ENCODE results near the gene VOPP1. TPM values are rescaled to one million over a fixed set of nuclear protein-coding genes. Genes with fewer than 3 reads are reported as not detected.

Gene VOPP1
- total and polyA plus RNA-seq, 4 experiments from 2014 or later = 43.0 to 98.7 (median 90.7) TPM

DNA sequence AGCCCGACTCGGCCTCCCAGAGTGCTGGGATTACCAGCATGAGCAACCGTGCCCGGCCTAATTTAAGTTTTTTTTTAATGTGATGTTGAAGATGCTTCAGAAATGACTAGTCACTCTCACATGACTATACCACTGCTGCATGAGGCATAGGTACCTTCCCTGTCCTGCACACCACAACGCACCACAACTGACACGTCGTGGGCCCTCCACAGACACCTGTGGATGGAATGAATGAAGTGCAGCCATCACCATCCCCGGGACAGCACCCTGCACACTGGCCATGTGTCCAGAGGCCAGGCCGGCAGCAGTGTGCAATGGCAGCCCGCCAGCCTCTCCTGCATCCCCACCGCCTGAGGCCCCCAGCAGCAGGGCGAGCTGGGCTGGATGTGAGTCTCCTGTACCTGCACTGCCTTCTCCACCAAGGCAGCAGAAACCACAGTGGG is 55.1 kb downstream of the VOPP1 start:
- Mint-ChIP-seq H3K27me3 (no peaks in the 10 kb centered on the region), H3K4me3 (peak overlapping the region in 3 of 8 donors; percentile 23 to 69 (median 37)), H3K36me3 (peaks cover 51 to 75% of the 10 kb centered on the region in 2 donors), H3K4me1 (peaks cover 45 to 89% (median 60%) of the 10 kb centered on the region in 4 donors), H3K9me3 (no peaks in the 10 kb centered on the region), H3K27ac (peak overlapping the region in 3 of 7 donors; percentile 31 to 62 (median 61))
- Histone ChIP-seq H3K9me3 (ENCODE audit: control insufficient read depth in 1 of 2, low read length in 2 of 2) (no peaks in the 10 kb centered on the region), H3K4me1 (ENCODE audit: insufficient read depth, low read length) (peaks cover 65% of the 10 kb centered on the region), H3K4me3 (ENCODE audit: low read length in 2 of 2) (no peak overlapping the region), H3K27me3 (ENCODE audit: insufficient read depth, low read length) (no peaks in the 10 kb centered on the region), H3K36me3 (ENCODE audit: insufficient read depth, low read length) (peaks cover 39% of the 10 kb centered on the region), H3K27ac (ENCODE audit: low read depth, low read length) (no peak overlapping the region)
- DNase-seq = no peak
- intact Hi-C loops (cut with micrococcal nuclease) = loop anchor here (5.0 kb wide), 1 partner anchor 40 kb away; no protein-coding TSS in a partner anchor
- ChIA-PET CTCF (ENCODE audit: partially characterized antibody) (interaction anchor here (1.0 to 1.9 kb wide), 5 partner anchors 15 to 77 kb away, joined by 3 to 9 read pairs (median 3); no protein-coding TSS in a partner anchor), POLR2A (ENCODE audit: partially characterized antibody) (interaction anchor here (1.6 kb wide), 1 partner anchor 16 kb away, joined by 5 read pairs; no protein-coding TSS in a partner anchor)

DNA sequence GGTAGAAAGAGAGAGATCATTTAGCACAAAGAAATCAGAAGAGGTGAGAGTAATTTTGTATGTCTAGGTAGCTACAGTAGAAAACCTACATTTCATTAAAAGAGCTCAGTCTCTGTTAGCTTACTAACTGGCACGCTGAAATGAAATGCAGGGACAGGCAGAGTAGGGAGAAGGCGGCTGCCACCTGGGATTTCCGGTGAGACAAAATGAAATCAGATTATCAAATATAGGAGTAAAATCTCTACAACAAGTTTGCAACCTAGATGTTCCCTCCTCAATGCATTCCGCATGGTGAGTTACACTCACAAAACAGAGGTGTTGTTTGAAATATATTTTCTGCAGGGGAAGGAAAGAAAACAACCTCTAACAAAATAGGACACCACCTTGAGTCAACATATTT is 55.9 kb downstream of the VOPP1 start:
- no peaks in the 10 kb centered on the region for H3K27me3 ChIP-seq (ENCODE audit: insufficient read depth, low read length)
- Mint-ChIP-seq H3K27ac (peak overlapping the region in 6 of 7 donors; percentile 57 to 84 (median 72)), H3K4me3 (peak overlapping the region in 6 of 8 donors; percentile 0 to 66 (median 38)), H3K27me3 (no peaks in the 10 kb centered on the region), H3K9me3 (no peaks in the 10 kb centered on the region), H3K4me1 (peaks cover 47 to 88% (median 60%) of the 10 kb centered on the region in 4 donors), H3K36me3 (peaks cover 51 to 79% of the 10 kb centered on the region in 2 donors)
- peaks cover 62% of the 10 kb centered on the region for H3K4me1 ChIP-seq (ENCODE audit: insufficient read depth, low read length)
- H3K36me3 ChIP-seq (ENCODE audit: insufficient read depth, low read length) = peaks cover 39% of the 10 kb centered on the region
- no peak for DNase-seq
- no peaks in the 10 kb centered on the region for H3K9me3 ChIP-seq (ENCODE audit: control insufficient read depth in 1 of 2, low read length in 2 of 2)
- no peak overlapping the region for H3K27ac ChIP-seq (ENCODE audit: low read depth, low read length)
- CTCF ChIA-PET (ENCODE audit: partially characterized antibody) = interaction anchor here (0.6 to 1.9 kb wide), 11 partner anchors 8 to 311 kb away, joined by 3 to 9 read pairs (median 3); no protein-coding TSS in a partner anchor
- POLR2A ChIA-PET (ENCODE audit: partially characterized antibody) = interaction anchor here (1.3 to 1.6 kb wide), 3 partner anchors 17 to 47 kb away, joined by 3 to 6 read pairs (median 5); no protein-coding TSS in a partner anchor
- intact Hi-C loops (cut with micrococcal nuclease) = loop anchor here (5.0 kb wide), 1 partner anchor 39 kb away; no protein-coding TSS in a partner anchor
- no peak overlapping the region for H3K4me3 ChIP-seq (ENCODE audit: low read length in 2 of 2)

DNA sequence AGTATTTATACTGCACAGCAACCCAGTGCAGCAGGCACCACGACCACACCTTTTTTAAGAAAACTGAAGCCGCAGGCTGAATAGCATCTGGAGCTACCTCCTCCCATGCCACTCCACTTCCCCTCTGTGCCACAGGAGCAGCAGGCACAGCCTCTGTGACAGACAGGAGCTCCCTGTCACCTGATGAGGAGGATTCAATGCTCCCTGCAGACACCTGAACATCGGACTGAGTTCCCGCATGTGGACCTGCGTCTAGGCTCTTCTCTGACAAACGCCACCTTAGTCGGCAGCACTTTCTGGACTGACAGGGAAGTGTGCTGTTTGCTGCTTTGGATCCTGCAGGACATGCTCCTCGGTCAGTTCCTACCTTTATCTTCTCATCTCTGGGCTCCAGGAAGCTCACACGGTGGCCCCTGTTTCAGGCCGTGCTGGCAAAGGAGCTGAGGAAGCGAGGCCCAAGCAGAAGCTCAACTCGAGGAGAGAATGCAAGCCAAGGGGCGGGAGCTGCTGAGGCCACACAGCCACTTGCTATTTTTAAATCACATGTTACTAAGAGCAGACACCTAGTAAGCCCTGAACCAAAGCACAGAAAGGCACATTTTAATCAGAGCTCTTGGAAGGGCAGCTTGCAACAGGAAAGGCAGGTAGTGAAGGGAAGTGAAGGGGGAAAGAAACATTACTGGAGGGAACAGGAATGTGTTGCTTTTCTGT is 56.6 kb downstream of the VOPP1 start:
- Mint-ChIP-seq H3K4me3 (peak overlapping the region in 6 of 8 donors; percentile 3 to 66 (median 36)), H3K36me3 (peaks cover 53 to 76% of the 10 kb centered on the region in 2 donors), H3K27me3 (no peaks in the 10 kb centered on the region), H3K27ac (peak overlapping the region in 5 of 7 donors; percentile 53 to 84 (median 72)), H3K9me3 (no peaks in the 10 kb centered on the region), H3K4me1 (peaks cover 46 to 88% (median 62%) of the 10 kb centered on the region in 4 donors)
- Histone ChIP-seq H3K4me3 (ENCODE audit: low read length in 2 of 2) (no peak overlapping the region), H3K36me3 (ENCODE audit: insufficient read depth, low read length) (peaks cover 37% of the 10 kb centered on the region), H3K27me3 (ENCODE audit: insufficient read depth, low read length) (no peaks in the 10 kb centered on the region), H3K9me3 (ENCODE audit: control insufficient read depth in 1 of 2, low read length in 2 of 2) (no peaks in the 10 kb centered on the region), H3K27ac (ENCODE audit: low read depth, low read length) (no peak overlapping the region), H3K4me1 (ENCODE audit: insufficient read depth, low read length) (peaks cover 63% of the 10 kb centered on the region)
- ChIA-PET CTCF (ENCODE audit: partially characterized antibody) (interaction anchor here (0.6 to 1.9 kb wide), 12 partner anchors 9 to 312 kb away, joined by 3 to 9 read pairs (median 3); no protein-coding TSS in a partner anchor), POLR2A (ENCODE audit: partially characterized antibody) (interaction anchor here (1.0 to 1.3 kb wide), 3 partner anchors 16 to 46 kb away, joined by 3 to 6 read pairs (median 3); no protein-coding TSS in a partner anchor)
- DNase-seq = no peak
- intact Hi-C loops (cut with micrococcal nuclease) = loop anchor here (5.0 kb wide), 1 partner anchor 38 kb away; no protein-coding TSS in a partner anchor

DNA sequence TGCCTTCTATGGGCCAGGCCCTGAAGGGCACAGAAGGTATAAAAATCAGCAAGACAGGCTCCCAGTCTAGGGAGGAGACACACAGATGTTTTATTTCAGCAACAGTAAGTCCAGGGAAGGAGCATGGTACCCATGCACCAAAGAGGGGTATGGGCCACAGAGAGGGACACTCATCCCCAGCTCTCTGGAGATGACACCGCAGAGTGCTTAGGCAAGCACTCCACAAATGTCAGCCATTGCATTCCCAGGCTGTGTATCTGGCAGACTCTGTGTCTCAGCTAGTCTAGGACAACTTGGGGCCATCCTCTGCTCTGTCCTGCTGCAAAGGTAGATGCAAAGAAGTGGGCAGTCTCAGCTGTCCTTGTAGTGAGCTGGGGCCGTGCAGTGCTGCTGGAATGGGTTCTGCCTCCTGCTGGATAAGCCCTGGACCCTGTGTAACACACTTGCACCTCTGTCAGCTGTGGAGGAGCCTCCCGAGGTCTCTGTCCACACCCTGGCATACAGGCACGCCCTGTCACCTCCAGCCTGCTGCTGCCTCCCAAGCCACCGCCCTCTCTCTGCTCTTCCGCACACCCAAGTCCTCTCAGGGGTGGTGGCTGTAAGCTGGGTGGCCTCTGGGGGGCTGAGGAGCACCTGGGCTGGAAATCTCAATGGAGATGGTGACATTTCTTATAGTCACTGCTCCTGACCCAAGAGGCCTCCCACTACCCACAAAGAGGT is 57.6 kb downstream of the VOPP1 start:
- Mint-ChIP-seq H3K27ac (peak overlapping the region in 3 of 7 donors; percentile 17 to 44 (median 37)), H3K4me3 (peak overlapping the region in 1 of 8 donors; percentile 30), H3K27me3 (no peaks in the 10 kb centered on the region), H3K9me3 (no peaks in the 10 kb centered on the region), H3K36me3 (peaks cover 47 to 70% of the 10 kb centered on the region in 2 donors), H3K4me1 (peaks cover 46 to 88% (median 62%) of the 10 kb centered on the region in 4 donors)
- H3K9me3 ChIP-seq (ENCODE audit: control insufficient read depth in 1 of 2, low read length in 2 of 2) = no peaks in the 10 kb centered on the region
- peaks cover 31% of the 10 kb centered on the region for H3K36me3 ChIP-seq (ENCODE audit: insufficient read depth, low read length)
- CTCF ChIA-PET (ENCODE audit: partially characterized antibody) = interaction anchor here (1.0 to 1.6 kb wide), 3 partner anchors 14 to 82 kb away, joined by 3 to 9 read pairs (median 3); no protein-coding TSS in a partner anchor
- POLR2A ChIA-PET (ENCODE audit: partially characterized antibody) = interaction anchor here (1.0 to 1.3 kb wide), 2 partner anchors 15 to 46 kb away, joined by 3 read pairs; no protein-coding TSS in a partner anchor
- DNase-seq = no peak
- intact Hi-C loops (cut with micrococcal nuclease) = loop anchor here (5.0 kb wide), 1 partner anchor 37 kb away; no protein-coding TSS in a partner anchor
- H3K4me1 ChIP-seq (ENCODE audit: insufficient read depth, low read length) = peaks cover 60% of the 10 kb centered on the region
- no peak overlapping the region for H3K4me3 ChIP-seq (ENCODE audit: low read length in 2 of 2)
- no peaks in the 10 kb centered on the region for H3K27me3 ChIP-seq (ENCODE audit: insufficient read depth, low read length)
- H3K27ac ChIP-seq (ENCODE audit: low read depth, low read length) = no peak overlapping the region

DNA sequence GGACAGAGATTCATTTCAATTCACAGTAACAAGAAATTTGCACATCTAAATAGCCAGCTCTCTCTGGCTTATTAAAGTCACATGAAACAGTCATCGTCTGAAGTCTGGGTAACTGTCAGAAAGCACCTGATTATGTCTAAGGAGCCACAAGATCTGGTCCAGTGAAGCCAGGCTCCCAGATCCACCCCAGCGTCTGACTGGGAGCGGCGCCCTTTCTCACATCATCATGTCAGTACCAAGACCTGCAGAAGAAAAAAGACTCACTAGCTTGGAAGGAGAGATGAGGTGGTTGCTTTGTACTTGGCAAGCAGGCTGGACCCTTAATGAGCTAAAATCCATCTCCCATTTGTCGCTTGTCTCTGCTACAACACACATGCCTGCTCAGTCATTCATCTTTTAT is 58.4 kb downstream of the VOPP1 start:
- Mint-ChIP-seq H3K4me1 (peaks cover 45 to 88% (median 61%) of the 10 kb centered on the region in 4 donors), H3K27me3 (no peaks in the 10 kb centered on the region), H3K27ac (peak overlapping the region in 2 of 7 donors; percentile 37 to 44), H3K36me3 (peaks cover 39 to 64% of the 10 kb centered on the region in 2 donors), H3K4me3 (no peak overlapping the region), H3K9me3 (no peaks in the 10 kb centered on the region)
- no peaks in the 10 kb centered on the region for H3K27me3 ChIP-seq (ENCODE audit: insufficient read depth, low read length)
- CTCF ChIA-PET (ENCODE audit: partially characterized antibody) = no interaction called here
- H3K36me3 ChIP-seq (ENCODE audit: insufficient read depth, low read length) = peaks cover 24% of the 10 kb centered on the region
- no peak for DNase-seq
- no peaks in the 10 kb centered on the region for H3K9me3 ChIP-seq (ENCODE audit: control insufficient read depth in 1 of 2, low read length in 2 of 2)
- peaks cover 62% of the 10 kb centered on the region for H3K4me1 ChIP-seq (ENCODE audit: insufficient read depth, low read length)
- POLR2A ChIA-PET (ENCODE audit: partially characterized antibody) = interaction anchor here (1.3 kb wide), 1 partner anchor 45 kb away, joined by 3 read pairs; no protein-coding TSS in a partner anchor
- no peak overlapping the region for H3K4me3 ChIP-seq (ENCODE audit: low read length in 2 of 2)
- no peak overlapping the region for H3K27ac ChIP-seq (ENCODE audit: low read depth, low read length)
- intact Hi-C loops (cut with micrococcal nuclease) = no loop called here

DNA sequence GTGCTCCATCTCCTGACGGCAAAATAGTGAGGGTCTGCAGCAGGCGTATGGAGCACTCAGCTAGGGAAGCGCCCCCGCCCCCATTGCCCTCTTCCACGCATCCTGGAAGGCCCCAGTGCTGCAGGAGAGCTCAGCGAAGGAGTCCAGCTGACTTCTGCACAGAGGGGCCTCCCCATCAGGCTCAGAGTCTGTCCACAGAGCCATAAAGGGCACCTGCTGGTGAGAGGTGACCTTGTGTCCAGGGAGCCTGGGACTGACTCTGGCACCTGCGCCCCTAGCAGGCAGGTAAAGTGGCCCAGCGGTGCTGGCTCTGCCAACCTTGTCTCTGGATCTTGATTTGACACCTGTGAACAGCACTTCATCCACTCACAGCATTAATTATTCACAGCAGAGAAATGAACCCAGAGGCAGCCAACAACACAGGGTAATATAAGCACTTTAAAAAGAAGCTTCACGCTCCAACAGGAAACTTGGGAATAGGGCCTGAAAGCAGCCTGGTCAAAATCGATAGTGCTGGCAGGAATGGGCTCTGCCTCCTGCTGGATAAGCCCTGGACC is 59.6 kb downstream of the VOPP1 start:
- no peaks in the 10 kb centered on the region for H3K9me3 ChIP-seq (ENCODE audit: control insufficient read depth in 1 of 2, low read length in 2 of 2)
- intact Hi-C loops (cut with micrococcal nuclease) = no loop called here
- H3K4me3 Mint-ChIP-seq = no peak overlapping the region
- no peaks in the 10 kb centered on the region for H3K27me3 Mint-ChIP-seq
- peaks cover 51% of the 10 kb centered on the region for H3K4me1 ChIP-seq (ENCODE audit: insufficient read depth, low read length)
- no peak for DNase-seq
- no peak overlapping the region for H3K27ac ChIP-seq (ENCODE audit: low read depth, low read length)
- H3K36me3 Mint-ChIP-seq = peaks cover 29 to 53% of the 10 kb centered on the region in 2 donors
- peak overlapping the region in 2 of 7 donors; percentile 5 to 8 for H3K27ac Mint-ChIP-seq
- H3K9me3 Mint-ChIP-seq = no peaks in the 10 kb centered on the region
- H3K4me3 ChIP-seq (ENCODE audit: low read length in 2 of 2) = no peak overlapping the region
- peaks cover 38 to 86% (median 53%) of the 10 kb centered on the region in 4 donors for H3K4me1 Mint-ChIP-seq
- ChIA-PET POLR2A (ENCODE audit: partially characterized antibody) (no interaction called here), CTCF (ENCODE audit: partially characterized antibody) (interaction anchor here (0.8 kb wide), 1 partner anchor 517 kb away, joined by 3 read pairs; no protein-coding TSS in a partner anchor)
- peaks cover 22% of the 10 kb centered on the region for H3K36me3 ChIP-seq (ENCODE audit: insufficient read depth, low read length)
- no peaks in the 10 kb centered on the region for H3K27me3 ChIP-seq (ENCODE audit: insufficient read depth, low read length)

Data from CD4-positive, alpha-beta memory T cell (primary cell).